ENCODE measurements around the gene TMEM267. TPM values are rescaled to one million over a fixed set of nuclear protein-coding genes. Genes with fewer than 3 reads are reported as not detected.

The TMEM267 gene
- total RNA-seq, 1 donor, result 17.4 TPM

DNA sequence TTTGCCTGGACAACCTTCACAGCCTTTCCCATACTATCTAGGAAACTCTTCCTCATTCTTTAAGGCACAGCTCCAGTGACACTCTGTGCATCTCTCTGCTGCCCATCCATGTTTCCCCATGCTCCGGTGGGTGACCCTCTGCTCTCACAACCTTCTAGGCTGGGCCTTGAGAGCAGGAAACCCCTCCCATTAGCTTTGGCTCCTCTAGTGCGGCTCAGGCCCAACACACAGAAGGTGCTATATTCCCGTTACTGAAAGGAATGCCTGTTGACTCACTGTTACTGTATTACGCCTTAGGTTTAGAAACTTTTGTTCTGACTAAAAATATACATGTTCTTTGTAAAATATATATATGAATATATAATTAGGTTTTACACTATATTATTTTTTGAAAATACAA lies 63.4 kb downstream of the TMEM267 start:
- no peaks in the 10 kb centered on the region for H3K9me3 ChIP-seq (ENCODE audit: low read depth, low read length)
- H3K27me3 ChIP-seq (ENCODE audit: insufficient read depth, low read length), result peaks cover 4% of the 10 kb centered on the region
- H3K4me2 ChIP-seq (ENCODE audit: insufficient read depth, low read length), result no peak overlapping the region
- no peaks in the 10 kb centered on the region for H3K79me2 ChIP-seq (ENCODE audit: insufficient read depth, low read length)
- peaks cover 4% of the 10 kb centered on the region for H3K4me1 ChIP-seq (ENCODE audit: insufficient read depth, low read length)
- H2AFZ ChIP-seq (ENCODE audit: low read length), result no peak overlapping the region
- DNase-seq (ENCODE audit: insufficient read length, low spot score, missing footprints), result no peak
- H4K20me1 ChIP-seq (ENCODE audit: insufficient read depth, low read length), result no peaks in the 10 kb centered on the region
- TF ChIP-seq, protein P1, sequence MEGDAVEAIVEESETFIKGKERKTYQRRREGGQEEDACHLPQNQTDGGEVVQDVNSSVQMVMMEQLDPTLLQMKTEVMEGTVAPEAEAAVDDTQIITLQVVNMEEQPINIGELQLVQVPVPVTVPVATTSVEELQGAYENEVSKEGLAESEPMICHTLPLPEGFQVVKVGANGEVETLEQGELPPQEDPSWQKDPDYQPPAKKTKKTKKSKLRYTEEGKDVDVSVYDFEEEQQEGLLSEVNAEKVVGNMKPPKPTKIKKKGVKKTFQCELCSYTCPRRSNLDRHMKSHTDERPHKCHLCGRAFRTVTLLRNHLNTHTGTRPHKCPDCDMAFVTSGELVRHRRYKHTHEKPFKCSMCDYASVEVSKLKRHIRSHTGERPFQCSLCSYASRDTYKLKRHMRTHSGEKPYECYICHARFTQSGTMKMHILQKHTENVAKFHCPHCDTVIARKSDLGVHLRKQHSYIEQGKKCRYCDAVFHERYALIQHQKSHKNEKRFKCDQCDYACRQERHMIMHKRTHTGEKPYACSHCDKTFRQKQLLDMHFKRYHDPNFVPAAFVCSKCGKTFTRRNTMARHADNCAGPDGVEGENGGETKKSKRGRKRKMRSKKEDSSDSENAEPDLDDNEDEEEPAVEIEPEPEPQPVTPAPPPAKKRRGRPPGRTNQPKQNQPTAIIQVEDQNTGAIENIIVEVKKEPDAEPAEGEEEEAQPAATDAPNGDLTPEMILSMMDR (IDR thresholded peaks at IDR 0.05; ENCODE audit: extremely low read depth, low read depth, low read length), result no peak
- no peak overlapping the region for H3K27ac ChIP-seq (ENCODE audit: low read depth, low read length)
- no peak overlapping the region for H3K4me3 ChIP-seq (ENCODE audit: insufficient read depth, low read length)
- H3K36me3 ChIP-seq (ENCODE audit: insufficient read depth, low read length), result no peaks in the 10 kb centered on the region

GRCh38 chr5:43418561-43418960 lies 65.1 kb downstream of the TMEM267 start:
- TF ChIP-seq, protein P1 (IDR thresholded peaks at IDR 0.05; ENCODE audit: extremely low read depth, low read depth, low read length), result no peak
- Histone ChIP-seq H3K36me3 (ENCODE audit: insufficient read depth, low read length) (no peaks in the 10 kb centered on the region), H3K9me3 (ENCODE audit: low read depth, low read length) (no peaks in the 10 kb centered on the region), H2AFZ (ENCODE audit: low read length) (no peak overlapping the region), H4K20me1 (ENCODE audit: insufficient read depth, low read length) (no peaks in the 10 kb centered on the region), H3K27me3 (ENCODE audit: insufficient read depth, low read length) (peaks cover 4% of the 10 kb centered on the region), H3K27ac (ENCODE audit: low read depth, low read length) (no peak overlapping the region), H3K4me2 (ENCODE audit: insufficient read depth, low read length) (no peak overlapping the region), H3K4me3 (ENCODE audit: insufficient read depth, low read length) (no peak overlapping the region), H3K4me1 (ENCODE audit: insufficient read depth, low read length) (peaks cover 4% of the 10 kb centered on the region), H3K79me2 (ENCODE audit: insufficient read depth, low read length) (no peaks in the 10 kb centered on the region)
- no peak for DNase-seq (ENCODE audit: insufficient read length, low spot score, missing footprints)

GRCh38 chr5:43416803-43417394 lies 66.8 kb downstream of the TMEM267 start:
- no peaks in the 10 kb centered on the region for H3K79me2 ChIP-seq (ENCODE audit: insufficient read depth, low read length)
- no peak overlapping the region for H3K4me2 ChIP-seq (ENCODE audit: insufficient read depth, low read length)
- TF ChIP-seq, protein P1 (IDR thresholded peaks at IDR 0.05; ENCODE audit: extremely low read depth, low read depth, low read length), result no peak
- no peak overlapping the region for H3K4me3 ChIP-seq (ENCODE audit: insufficient read depth, low read length)
- DNase-seq (ENCODE audit: insufficient read length, low spot score, missing footprints), result no peak
- no peaks in the 10 kb centered on the region for H3K4me1 ChIP-seq (ENCODE audit: insufficient read depth, low read length)
- H3K27ac ChIP-seq (ENCODE audit: low read depth, low read length), result no peak overlapping the region
- no peak overlapping the region for H2AFZ ChIP-seq (ENCODE audit: low read length)
- H3K27me3 ChIP-seq (ENCODE audit: insufficient read depth, low read length), result peaks cover 4% of the 10 kb centered on the region
- no peaks in the 10 kb centered on the region for H3K9me3 ChIP-seq (ENCODE audit: low read depth, low read length)
- H3K36me3 ChIP-seq (ENCODE audit: insufficient read depth, low read length), result no peaks in the 10 kb centered on the region
- no peaks in the 10 kb centered on the region for H4K20me1 ChIP-seq (ENCODE audit: insufficient read depth, low read length)

DNA sequence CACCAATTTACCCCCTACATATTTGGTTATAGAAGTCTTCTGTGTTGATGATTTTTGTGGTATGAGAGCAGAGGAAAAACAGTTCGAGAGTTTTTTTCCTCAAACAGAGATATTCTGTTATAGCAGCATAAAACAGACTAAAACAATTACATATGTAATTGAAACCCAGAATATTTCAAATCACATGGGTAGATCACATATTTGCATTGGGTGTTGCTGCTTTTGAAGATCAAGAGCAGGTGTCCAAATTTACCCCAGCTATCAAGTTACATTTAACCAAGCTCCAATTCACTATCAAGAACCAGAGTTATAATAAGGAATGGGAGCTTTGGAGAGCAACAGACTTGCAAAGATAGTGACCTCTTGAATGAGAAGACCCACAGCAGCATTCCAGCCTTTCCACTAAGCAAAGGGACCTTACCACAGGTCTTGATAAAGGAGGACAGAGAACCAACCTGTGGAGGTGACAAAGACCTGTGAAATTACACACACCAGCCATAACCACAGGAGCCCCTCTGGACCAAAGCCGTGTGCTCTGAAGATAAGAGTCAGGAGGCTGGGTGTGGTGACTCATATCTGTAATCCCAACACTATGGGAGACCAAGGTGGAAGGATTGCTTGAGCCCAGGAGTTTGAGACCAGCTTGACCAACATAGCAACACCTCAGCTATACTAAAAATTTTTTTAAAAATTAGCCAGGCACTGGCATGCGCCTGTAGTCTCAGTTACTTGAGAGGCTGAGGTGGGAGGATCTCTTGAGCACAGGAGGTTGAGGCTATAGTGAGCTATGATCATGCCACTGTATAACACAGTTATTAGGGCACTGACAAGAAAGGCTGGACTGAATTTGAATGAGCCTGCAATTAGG lies 67.5 kb downstream of the TMEM267 start:
- H3K27me3 ChIP-seq (ENCODE audit: insufficient read depth, low read length), result peaks cover 4% of the 10 kb centered on the region
- H3K36me3 ChIP-seq (ENCODE audit: insufficient read depth, low read length), result no peaks in the 10 kb centered on the region
- no peak overlapping the region for H3K4me3 ChIP-seq (ENCODE audit: insufficient read depth, low read length)
- no peak overlapping the region for H2AFZ ChIP-seq (ENCODE audit: low read length)
- H4K20me1 ChIP-seq (ENCODE audit: insufficient read depth, low read length), result no peaks in the 10 kb centered on the region
- no peak overlapping the region for H3K27ac ChIP-seq (ENCODE audit: low read depth, low read length)
- no peaks in the 10 kb centered on the region for H3K79me2 ChIP-seq (ENCODE audit: insufficient read depth, low read length)
- H3K4me1 ChIP-seq (ENCODE audit: insufficient read depth, low read length), result no peaks in the 10 kb centered on the region
- TF ChIP-seq, protein P1 (IDR thresholded peaks at IDR 0.05; ENCODE audit: extremely low read depth, low read depth, low read length), result no peak
- no peaks in the 10 kb centered on the region for H3K9me3 ChIP-seq (ENCODE audit: low read depth, low read length)
- no peak for DNase-seq (ENCODE audit: insufficient read length, low spot score, missing footprints)
- no peak overlapping the region for H3K4me2 ChIP-seq (ENCODE audit: insufficient read depth, low read length)
